A673 (cell line): Measurements from ENCODE around the gene SORBS2. TPM values are rescaled to one million over a fixed set of nuclear protein-coding genes. Genes with fewer than 3 reads are reported as not detected.
A peak's percentile ranks its signal among the peaks of the same experiment; 100 is the strongest.
"Not testable (repeated sequence)": the region's sequence is repeated elsewhere in the genome, so short reads cannot be mapped to it uniquely, and the experiment has no call there.

ENCODE experiments used
- BruUV-seq: library from RNA; stranded (reverse); fragments of 400-500 nt; replicated peaks from 2 replicates; lab custom pipeline; 2021; lab: Mats Ljungman, UMichigan
- CTCF ChIA-PET: fragments of 300-600 bp; sonication (Branson Sonifier 250); formaldehyde crosslinking; loops from one replicate; lab custom pipeline; 2022; ENCODE audit warnings: antibody characterized with exemption; lab: Charles Lee
- POLR2A ChIA-PET: fragments of 300-600 bp; sonication (Branson Sonifier 250); formaldehyde crosslinking; loops from one replicate; lab custom pipeline; 2022; ENCODE audit warnings: antibody characterized with exemption; ENCODE audit not compliant: low non-redundant PET; lab: Charles Lee
- DNase-seq: peaks from one replicate; pipeline ENCODE4 v3.0.0-alpha.2; 2015; ENCODE audit warnings: low spot score
- H3K27ac ChIP-seq: fragments of 200-600 bp; sonication (generic); 2 replicates; pipeline ENCODE4 v1.5.1; 2016; ENCODE audit warnings: mixed run types, low read depth, mild to moderate bottlenecking, mixed read lengths, antibody characterized with exemption, low read length; ENCODE audit not compliant: poor library complexity, severe bottlenecking
- H3K27me3 ChIP-seq: fragments of 200-600 bp; sonication (generic); replicated peaks from 2 replicates; pipeline ENCODE4 v1.6.1; 2017; ENCODE audit warnings: mixed run types, low read depth, mild to moderate bottlenecking, mixed read lengths, antibody characterized with exemption, low read length; ENCODE audit not compliant: insufficient read depth, poor library complexity
- H3K36me3 ChIP-seq: fragments of 200-600 bp; sonication (generic); 2 replicates; pipeline ENCODE4 v1.6.1; 2016; ENCODE audit warnings: mixed run types, mild to moderate bottlenecking, mixed read lengths, antibody characterized with exemption, low read length; ENCODE audit not compliant: insufficient read depth, poor library complexity, severe bottlenecking
- H3K4me1 ChIP-seq: fragments of 200-600 bp; sonication (generic); 2 replicates; pipeline ENCODE4 v1.6.1; 2017; ENCODE audit warnings: mixed run types, mild to moderate bottlenecking, mixed read lengths, antibody characterized with exemption, low read length; ENCODE audit not compliant: insufficient read depth, poor library complexity, severe bottlenecking
- H3K4me3 ChIP-seq: fragments of 200-600 bp; sonication (generic); 2 replicates; pipeline ENCODE4 v1.5.1; 2016; ENCODE audit warnings: low read depth, mixed run types, mild to moderate bottlenecking, mixed read lengths, low read length; ENCODE audit not compliant: poor library complexity, severe bottlenecking
- H3K9me3 ChIP-seq: fragments of 200-600 bp; sonication (generic); 2 replicates; pipeline ENCODE4 v1.6.1; 2016; ENCODE audit warnings: mixed run types, low read depth, mild to moderate bottlenecking, mixed read lengths, antibody characterized with exemption, low read length; ENCODE audit not compliant: poor library complexity, severe bottlenecking
- EZH2 ChIP-seq: fragments of 200-600 bp; sonication (generic); IDR thresholded peaks from 2 replicates; pipeline ENCODE4 v1.6.1; 2017; ENCODE audit warnings: borderline replicate concordance, low read depth, mild to moderate bottlenecking, mixed read lengths, antibody characterized with exemption, low read length; ENCODE audit not compliant: poor library complexity, severe bottlenecking
- intact Hi-C: fragments of 100-400 bp; cut with micrococcal nuclease; formaldehyde crosslinking; loops from one replicate; pipeline ENCODE4 v1.10.0; 2022; ENCODE audit not compliant: unreplicated experiment
- total RNA-seq: library from RNA; stranded (reverse); gene quantifications from 2 replicates; pipeline ENCODE4 v1.2.3, GENCODE V29; 2021
- TF ChIP-seq, protein P1 (sequence below): fragments of 300-800, 200-600 bp; sonication (generic); conservative IDR thresholded peaks from 2 replicates; pipeline ENCODE4 v1.5.1; 2017; ENCODE audit warnings: low read depth, mild to moderate bottlenecking, antibody characterized with exemption, low read length, moderate library complexity, mixed read lengths

Gene SORBS2
- total RNA-seq, 1 experiment from 2014 or later, result not detected

DNA sequence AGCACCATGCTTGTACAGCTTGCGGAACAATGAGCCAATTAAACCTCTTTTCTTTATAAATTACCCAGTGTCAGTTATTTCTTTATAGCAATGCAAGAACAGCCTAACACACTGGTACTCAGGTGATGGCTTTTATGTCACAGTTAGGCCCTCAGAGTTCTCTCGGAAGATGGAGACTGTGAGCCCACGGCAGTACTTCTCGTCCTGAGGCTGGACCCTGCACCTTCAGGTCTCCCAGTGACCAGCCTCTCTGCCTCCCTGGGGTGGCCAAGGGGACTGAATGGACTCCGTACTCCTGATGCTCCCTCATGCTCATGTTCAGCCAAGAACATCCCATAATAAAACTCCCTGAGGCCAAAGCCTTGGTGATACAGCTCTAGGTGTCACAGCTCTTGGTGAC lies 251.7 kb downstream of the SORBS2 start:
- Histone ChIP-seq H3K27me3 (no peaks in the 10 kb centered on the region), H3K4me3 (no peak overlapping the region), H3K27ac (no peak overlapping the region), H3K36me3 (no peaks in the 10 kb centered on the region), H3K4me1 (peaks cover 5% of the 10 kb centered on the region), H3K9me3 (no peaks in the 10 kb centered on the region)
- intact Hi-C loops, result no loop called here
- DNase-seq, result no peak
- CTCF ChIA-PET, result no interaction called here
- POLR2A ChIA-PET, result interaction anchor here (0.6 kb wide), 1 partner anchor 156 kb away, joined by 3 read pairs; no protein-coding TSS in a partner anchor
- no TSS peak for BruUV-seq
- no peak for TF ChIP-seq EZH2
- TF ChIP-seq, protein P1, sequence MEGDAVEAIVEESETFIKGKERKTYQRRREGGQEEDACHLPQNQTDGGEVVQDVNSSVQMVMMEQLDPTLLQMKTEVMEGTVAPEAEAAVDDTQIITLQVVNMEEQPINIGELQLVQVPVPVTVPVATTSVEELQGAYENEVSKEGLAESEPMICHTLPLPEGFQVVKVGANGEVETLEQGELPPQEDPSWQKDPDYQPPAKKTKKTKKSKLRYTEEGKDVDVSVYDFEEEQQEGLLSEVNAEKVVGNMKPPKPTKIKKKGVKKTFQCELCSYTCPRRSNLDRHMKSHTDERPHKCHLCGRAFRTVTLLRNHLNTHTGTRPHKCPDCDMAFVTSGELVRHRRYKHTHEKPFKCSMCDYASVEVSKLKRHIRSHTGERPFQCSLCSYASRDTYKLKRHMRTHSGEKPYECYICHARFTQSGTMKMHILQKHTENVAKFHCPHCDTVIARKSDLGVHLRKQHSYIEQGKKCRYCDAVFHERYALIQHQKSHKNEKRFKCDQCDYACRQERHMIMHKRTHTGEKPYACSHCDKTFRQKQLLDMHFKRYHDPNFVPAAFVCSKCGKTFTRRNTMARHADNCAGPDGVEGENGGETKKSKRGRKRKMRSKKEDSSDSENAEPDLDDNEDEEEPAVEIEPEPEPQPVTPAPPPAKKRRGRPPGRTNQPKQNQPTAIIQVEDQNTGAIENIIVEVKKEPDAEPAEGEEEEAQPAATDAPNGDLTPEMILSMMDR, result no peak

DNA sequence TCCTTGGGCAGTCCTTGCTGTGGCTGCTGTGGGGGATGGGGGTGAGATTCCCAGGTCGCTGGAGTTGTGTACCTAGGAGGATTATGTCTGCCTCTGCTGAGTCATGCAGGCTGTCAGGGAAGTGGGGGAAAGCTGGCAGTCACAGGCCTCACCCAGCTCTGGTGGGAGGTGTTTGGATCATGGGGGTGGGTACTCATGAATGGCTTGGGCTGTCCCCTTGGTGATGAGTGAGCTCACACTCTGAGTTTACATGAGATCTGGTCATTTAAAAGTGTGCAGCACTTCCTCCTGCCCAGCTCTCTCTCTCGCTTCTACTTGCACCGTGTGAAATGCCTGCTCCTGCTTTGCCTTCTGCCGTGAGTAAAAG lies 252.1 kb downstream of the SORBS2 start:
- Histone ChIP-seq H3K4me3 (no peak overlapping the region), H3K36me3 (no peaks in the 10 kb centered on the region), H3K27ac (no peak overlapping the region), H3K27me3 (peaks cover 1% of the 10 kb centered on the region), H3K9me3 (no peaks in the 10 kb centered on the region), H3K4me1 (peaks cover 5% of the 10 kb centered on the region)
- TF ChIP-seq, protein P1, result no peak
- no peak for TF ChIP-seq EZH2
- CTCF ChIA-PET, result no interaction called here
- intact Hi-C loops, result no loop called here
- BruUV-seq, result no TSS peak
- POLR2A ChIA-PET, result interaction anchor here (0.6 kb wide), 1 partner anchor 156 kb away, joined by 3 read pairs; no protein-coding TSS in a partner anchor
- DNase-seq, result peak; percentile 37

- peak; percentile 33 for DNase-seq
- H3K27ac ChIP-seq, intact Hi-C loops, BruUV-seq, CTCF ChIA-PET, H3K4me1 ChIP-seq, H3K27me3 ChIP-seq, H3K9me3 ChIP-seq, H3K36me3 ChIP-seq, H3K4me3 ChIP-seq: not testable (repeated sequence)
- POLR2A ChIA-PET, result interaction anchor here (0.6 kb wide), 1 partner anchor 155 kb away, joined by 3 read pairs; no protein-coding TSS in a partner anchor
Measured at GRCh38 chr4:185559251-185559914, 252.6 kb downstream of the SORBS2 start.
